Pons (tissue), 1 donor: ENCODE results near the gene NPPA.

Experiments used
- DNase-seq: peaks from one replicate; pipeline ENCODE4 v3.0.0-alpha.2; 2016; ENCODE audit warnings: low spot score

The NPPA gene

GRCh38 chr1:11842154-11843041 lies 5.2 kb downstream of the NPPA start:
- DNase-seq = peak; percentile 29

DNA sequence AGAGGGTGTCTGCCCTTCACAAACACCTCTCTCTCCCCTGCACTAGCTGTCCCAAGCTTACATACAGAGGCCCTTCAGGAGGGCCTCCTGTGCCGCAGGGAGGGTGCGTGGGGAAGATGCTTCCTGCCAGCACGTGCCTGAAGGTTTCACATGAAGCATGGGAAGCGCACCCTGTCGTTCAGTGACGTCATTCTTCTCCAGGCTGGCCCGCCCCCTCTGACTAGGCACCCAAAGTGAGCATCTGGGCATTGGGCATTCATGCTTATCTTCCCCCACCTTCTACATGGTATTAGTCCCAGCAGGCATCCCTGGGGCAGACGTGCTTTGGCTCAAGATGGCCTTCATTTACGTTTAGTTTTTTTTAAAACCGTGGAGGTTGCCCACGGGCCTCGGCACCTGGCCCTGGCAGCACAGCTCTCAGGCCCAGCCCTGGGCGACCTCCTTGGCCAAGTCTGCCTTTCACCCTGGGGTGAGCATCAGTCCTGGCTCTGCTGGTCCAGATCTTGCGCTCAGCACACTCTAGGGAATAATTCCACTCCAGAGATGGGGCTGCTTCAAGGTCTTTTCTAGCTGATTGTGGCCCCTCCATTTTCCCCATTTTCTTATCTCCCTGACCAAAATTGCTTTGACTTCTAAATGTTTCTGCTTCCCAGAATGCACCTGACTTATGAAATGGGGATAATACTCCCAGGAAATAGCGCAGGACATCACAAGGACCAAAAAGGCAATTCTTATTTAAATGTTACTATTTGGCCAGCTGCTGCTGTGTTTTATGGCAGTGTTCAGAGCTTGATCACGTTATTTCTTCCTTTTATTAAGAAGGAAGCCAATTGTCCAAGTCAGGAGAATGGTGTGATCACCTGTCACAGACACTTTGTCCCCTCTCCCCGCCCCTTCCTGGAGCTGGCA lies 6.1 kb downstream of the NPPA start:
- no peak for DNase-seq

GRCh38 chr1:11839727-11840705 lies 7.6 kb downstream of the NPPA start:
- DNase-seq = no peak

- DNase-seq = peak; percentile 54
Observed at GRCh38 chr1:11838349-11839272, 9.0 kb downstream of the NPPA start.

DNA sequence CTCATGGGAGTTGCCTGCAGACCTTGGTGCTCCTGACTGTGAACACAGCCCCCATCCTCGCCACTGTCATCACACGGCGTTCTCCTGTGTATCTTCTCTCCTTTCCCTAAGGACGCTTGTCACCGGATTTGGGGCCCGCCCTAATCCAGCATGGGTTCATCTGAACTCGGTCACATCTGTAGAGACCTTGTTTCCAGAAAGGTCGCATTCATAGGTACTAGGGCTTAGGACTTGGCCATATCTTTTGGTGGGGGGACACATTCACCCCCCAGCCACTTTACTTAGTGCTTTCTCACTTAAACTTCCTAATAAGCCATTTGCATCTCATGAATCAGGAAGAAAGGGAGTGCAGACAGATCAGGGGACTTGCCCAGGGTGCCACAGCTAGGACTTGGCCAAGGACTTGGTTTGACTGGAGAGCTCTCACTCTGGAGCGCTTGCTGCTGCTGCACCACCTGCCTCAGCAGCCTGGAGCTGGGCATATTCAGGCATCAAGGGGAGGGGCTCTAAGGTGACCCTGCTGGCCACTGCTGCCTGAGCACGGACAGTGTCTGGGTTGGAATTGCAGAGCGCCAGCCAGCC lies 9.7 kb downstream of the NPPA start:
- no peak for DNase-seq

DNA sequence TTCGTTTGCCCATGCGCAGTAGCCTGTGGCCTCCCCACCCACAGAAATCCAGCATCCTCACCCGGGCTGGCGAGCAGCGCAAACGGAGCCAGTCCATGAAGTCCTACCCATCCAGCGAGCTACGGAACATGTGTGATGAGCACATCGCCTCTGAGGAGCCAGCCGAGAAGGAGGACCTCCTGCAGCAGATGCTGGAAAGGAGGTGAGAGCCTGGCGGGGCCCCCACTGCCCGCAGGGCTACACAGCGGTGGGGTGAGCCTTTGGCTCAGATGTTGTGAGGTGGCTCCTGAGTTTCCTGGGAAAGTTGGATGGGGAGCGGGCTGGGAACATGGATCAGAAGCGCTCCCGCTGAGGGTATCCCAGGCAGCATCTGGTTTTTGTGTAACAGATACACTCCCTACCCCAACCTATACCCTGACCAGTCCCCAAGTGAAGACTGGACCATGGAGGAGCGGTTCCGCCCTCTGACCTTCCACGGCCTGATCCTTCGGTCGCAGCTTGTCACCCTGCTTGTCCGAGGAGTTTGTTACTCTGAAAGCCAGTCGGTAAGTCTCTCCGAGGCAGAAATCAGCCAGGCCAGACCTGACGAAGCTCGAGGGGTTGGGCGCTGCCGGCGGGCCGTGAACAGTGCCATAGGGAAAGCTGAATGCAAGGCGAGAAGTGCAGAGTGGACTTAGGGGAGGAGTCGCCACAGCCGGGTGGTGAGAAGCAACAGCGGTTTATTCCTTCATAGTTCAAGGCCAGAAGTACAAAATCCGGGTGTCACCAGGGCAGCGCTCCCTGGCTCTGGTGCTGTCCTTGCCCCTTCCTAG lies 10.4 kb downstream of the NPPA start:
- no peak for DNase-seq

GRCh38 chr1:11835441-11836225 lies 11.9 kb downstream of the NPPA start:
- no peak for DNase-seq

- DNase-seq = no peak
Observed at GRCh38 chr1:11833900-11834299, 13.7 kb downstream of the NPPA start.

DNA sequence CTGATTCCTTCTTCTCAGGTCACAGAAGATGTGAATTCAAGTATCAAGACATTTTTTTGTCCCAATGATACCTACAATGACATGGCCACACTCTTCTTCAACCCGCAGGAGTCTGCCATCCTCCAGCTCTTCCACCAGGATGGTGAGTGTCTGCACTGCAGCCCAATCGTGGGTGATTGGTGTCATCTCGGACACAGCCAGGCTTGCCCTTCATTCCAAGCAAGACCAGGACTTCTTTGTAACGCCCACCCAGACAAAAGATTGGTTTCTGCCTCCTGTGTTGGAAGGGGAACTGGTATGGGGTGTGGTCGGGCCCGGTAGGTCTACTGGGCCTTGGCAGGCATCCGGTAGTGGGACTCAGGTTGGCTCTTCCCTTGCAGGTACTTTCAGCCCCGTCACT lies 14.1 kb downstream of the NPPA start:
- no peak for DNase-seq

GRCh38 chr1:11831945-11832725 lies 15.4 kb downstream of the NPPA start:
- DNase-seq = no peak

GRCh38 chr1:11828511-11828910 lies 19.1 kb downstream of the NPPA start:
- DNase-seq = no peak

GRCh38 chr1:11826946-11827345 lies 20.6 kb downstream of the NPPA start:
- DNase-seq = no peak

DNA sequence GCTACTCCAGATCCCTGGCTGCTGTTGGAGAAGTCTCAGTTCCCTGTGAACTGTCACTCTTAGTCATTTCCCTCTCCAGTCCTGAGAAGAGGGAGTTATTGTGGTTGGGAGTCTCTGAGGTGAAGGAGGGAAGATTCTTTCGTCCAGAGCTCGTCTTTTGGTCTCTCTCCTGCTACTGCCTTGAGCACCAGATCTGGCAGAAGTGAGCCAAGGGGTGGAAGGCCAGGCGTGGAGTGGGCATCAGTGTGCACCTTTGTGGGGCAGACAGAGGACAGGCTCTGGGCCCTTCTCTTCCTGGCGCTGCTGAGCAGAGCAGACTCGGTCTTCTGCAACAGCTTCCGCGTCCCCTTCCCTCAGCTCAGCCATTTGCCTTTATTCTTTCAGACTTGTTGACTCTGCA lies 22.5 kb downstream of the NPPA start:
- no peak for DNase-seq

GRCh38 chr1:11823366-11824137 lies 24.0 kb downstream of the NPPA start:
- DNase-seq = no peak

DNA sequence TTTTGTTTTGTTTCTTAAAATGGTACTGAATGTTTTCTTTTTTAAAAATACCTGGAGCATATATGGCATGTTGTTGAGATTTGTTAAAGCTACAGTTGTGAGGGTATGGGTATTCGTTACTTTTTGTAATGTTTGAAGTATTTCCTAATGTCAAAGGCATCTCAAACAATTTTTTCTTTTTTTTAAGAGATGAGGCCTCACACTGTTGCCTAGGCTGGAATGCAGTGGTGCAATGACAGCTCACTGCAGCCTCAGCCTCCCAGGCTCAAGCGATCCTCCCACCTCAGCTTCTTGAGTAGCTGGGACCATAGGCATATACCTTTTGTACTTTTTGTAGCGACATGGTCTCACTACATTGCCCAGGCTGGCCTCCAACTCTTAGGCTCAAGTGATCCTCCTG lies 25.5 kb downstream of the NPPA start:
- DNase-seq = no peak

DNA sequence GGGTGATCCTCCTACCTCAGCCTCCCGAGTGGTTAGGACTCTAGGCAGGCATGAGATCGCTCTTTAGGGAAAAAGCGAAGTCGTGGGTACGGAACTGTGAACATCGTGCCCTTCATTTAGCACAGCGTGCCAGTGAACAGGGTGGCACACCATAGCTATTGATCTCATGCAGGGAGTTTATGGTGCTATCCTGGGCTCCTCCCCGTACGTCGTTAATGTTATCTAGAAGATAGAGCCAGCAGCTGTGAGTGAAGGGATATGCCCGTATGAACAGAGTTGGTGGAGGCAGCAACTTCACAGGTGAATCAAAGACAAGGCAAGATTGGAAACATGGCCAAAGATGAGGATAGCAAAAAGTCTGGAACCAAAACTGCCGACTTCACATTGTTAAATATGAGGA lies 30.4 kb downstream of the NPPA start:
- no peak for DNase-seq

- no peak for DNase-seq
Observed at GRCh38 chr1:11813021-11813420, 34.6 kb downstream of the NPPA start.
